ENCODE measurements around the gene CD86.

DNA sequence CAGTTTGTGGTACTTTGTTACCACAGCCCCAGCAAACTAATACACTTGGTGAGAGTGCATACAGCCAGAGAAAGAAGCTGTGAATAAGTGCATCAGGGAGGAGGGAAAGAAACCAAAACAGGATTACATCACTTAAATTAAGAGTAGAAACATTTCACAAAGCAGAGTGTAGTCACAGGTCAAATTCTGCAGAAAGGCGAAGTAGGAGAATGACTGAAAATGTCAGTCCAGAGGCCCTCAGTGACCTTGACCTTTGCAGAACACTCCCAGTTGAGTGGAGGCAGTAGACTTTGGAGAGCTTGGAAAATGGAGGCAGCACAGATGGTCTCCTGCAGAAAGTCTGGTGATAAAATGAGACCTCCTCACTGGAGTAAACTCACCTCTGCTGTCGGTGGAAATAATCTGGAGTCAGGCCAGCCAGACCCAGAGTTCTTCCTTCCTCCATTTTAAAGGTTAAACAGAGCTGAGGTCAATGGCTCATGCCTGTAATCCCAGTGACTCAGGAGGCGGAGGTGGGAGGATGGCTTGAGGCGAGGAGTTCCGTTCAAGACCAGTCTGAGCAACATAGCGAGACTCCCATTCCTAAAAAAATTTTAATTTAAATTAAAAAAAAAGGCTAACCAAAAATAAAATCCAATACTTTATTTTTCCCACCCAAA, 5.0 kb downstream of the CD86 start:
- TF ChIP-seq EP300 (IDR thresholded peaks at IDR 0.05) (no peak), POLR2AphosphoS5 (IDR thresholded peaks at IDR 0.05) (no peak), POLR2A (IDR thresholded peaks at IDR 0.05) (no peak)
- TF ChIP-seq, protein P1, sequence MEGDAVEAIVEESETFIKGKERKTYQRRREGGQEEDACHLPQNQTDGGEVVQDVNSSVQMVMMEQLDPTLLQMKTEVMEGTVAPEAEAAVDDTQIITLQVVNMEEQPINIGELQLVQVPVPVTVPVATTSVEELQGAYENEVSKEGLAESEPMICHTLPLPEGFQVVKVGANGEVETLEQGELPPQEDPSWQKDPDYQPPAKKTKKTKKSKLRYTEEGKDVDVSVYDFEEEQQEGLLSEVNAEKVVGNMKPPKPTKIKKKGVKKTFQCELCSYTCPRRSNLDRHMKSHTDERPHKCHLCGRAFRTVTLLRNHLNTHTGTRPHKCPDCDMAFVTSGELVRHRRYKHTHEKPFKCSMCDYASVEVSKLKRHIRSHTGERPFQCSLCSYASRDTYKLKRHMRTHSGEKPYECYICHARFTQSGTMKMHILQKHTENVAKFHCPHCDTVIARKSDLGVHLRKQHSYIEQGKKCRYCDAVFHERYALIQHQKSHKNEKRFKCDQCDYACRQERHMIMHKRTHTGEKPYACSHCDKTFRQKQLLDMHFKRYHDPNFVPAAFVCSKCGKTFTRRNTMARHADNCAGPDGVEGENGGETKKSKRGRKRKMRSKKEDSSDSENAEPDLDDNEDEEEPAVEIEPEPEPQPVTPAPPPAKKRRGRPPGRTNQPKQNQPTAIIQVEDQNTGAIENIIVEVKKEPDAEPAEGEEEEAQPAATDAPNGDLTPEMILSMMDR (IDR thresholded peaks at IDR 0.05): no peak

Data from sigmoid colon (tissue), 4 donors.